DMS 273 treated with DMSO at 0.1 percent for 48 hours (cell line): ENCODE data around the gene NOLC1.
"Not testable (repeated sequence)": the region's sequence is repeated elsewhere in the genome, so short reads cannot be mapped to it uniquely, and the experiment has no call there.

ENCODE experiments used
- DNase-seq: peaks from one replicate; lab custom pipeline; 2025; lab: John Stamatoyannopoulos, UW

The NOLC1 gene

DNA sequence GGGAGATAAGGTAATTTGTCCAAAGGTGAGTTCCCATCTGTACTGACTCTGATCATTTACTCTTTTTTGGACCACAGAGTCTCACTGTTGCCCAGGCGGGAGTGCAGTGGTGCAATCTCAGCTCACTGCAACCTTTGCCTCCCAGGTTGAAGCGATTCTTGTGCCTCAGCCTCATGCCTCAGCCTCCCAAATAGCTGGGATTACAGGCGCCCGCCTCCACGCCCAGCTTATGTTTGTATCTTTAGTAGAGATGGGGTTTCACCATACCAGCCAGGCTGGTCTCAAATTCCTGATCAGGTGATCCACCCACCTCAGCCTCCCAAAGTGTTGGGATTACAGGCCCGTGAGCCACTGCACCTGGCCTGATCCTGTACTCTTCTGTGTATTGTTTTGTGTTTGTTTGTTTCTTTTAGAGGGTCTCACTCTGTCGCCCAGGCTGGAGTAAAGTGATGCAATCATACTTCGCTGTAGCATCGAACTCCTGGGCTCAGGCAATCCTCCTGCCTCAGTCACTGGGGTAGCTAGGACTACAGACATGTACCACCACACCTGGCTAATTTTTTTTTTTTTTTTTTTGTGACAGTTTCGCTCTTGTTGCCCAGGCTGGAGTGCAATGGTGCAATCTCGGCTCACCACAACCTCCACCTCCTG lies 2.4 kb downstream of the NOLC1 start:
- no peak for DNase-seq

DNA sequence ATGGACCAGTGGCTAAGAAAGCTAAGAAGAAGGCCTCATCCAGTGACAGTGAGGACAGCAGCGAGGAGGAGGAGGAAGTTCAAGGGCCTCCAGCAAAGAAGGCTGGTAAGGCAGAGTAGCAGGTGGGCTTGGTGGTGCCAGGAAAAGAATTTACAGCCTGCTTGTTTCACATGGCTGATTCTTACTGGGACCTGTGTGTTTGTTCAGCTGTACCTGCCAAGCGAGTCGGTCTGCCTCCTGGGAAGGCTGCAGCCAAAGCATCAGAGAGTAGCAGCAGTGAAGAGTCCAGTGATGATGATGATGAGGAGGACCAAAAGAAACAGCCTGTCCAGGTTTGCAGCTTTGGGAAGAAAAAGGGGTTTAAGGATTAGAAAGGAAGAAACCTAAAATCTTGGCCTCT lies 5.0 kb downstream of the NOLC1 start:
- no peak for DNase-seq

DNA sequence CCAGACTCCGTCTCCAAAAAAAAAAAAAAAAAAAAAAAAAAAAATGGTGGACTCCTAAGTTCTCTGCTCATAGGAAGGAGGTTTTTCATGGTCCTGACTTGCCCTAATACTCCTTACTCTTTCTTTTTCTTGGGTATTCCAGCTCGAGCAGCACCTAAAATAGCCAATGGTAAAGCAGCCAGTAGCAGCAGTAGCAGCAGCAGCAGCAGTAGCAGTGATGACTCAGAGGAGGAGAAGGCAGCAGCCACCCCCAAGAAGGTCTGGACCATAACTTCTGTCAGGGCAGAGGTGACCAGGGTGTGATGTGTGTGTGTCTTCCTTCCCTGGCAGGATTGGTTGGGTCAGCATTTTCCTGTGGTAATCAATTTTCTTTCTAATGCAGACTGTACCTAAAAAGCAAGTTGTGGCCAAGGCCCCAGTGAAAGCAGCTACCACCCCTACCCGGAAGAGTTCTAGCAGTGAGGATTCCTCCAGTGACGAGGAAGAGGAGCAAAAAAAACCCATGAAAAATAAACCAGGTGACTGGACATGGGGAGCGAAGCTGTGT lies 6.9 kb downstream of the NOLC1 start:
- no peak for DNase-seq

DNA sequence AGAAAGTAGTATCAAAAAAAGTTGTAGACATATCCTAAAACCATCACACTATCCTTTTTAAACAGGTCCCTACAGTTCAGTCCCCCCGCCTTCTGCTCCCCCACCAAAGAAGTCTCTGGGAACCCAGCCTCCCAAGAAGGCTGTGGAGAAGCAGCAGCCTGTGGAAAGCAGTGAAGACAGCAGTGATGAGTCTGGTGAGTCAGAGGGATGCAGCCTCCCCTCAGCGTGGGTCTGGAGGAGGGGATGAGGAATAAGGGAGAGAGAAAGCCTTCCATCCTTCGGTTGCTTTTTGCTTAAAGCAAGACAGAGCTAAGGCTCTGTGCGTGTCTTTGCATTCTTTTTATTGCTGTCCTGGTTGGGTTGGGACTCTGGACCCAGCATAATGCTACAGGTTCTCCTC lies 7.6 kb downstream of the NOLC1 start:
- no peak for DNase-seq

DNA sequence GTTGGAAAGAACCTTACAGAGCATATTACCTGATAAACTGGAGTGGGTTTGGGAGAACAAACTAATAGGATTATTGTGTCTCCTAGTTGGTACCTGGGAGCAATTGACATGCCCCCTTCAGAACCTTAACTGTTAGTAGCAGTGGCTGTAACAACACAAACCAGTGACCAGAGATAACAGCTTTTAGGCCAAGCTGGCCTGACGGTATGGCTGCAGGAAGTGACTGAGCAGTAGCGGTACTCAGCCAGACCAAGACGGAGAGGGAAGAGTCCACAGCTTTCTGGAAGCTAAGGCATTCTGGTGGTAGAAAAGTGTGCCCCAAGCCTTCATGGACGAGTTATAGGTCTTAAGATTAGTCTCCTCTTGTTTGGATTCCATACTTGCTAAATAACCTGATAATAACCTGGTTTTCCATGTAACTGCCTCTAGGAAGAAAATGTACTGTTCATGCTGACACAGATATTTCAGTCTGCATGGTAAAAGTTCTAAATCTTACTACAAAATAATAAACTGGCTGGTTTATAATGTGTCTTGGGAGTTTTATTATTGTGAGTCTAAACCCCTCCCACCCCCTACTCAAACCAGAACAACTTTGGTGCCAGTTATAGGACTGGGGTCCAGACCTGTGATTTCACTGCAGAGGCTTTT lies 11.3 kb downstream of the NOLC1 start:
- DNase-seq: no peak

DNA sequence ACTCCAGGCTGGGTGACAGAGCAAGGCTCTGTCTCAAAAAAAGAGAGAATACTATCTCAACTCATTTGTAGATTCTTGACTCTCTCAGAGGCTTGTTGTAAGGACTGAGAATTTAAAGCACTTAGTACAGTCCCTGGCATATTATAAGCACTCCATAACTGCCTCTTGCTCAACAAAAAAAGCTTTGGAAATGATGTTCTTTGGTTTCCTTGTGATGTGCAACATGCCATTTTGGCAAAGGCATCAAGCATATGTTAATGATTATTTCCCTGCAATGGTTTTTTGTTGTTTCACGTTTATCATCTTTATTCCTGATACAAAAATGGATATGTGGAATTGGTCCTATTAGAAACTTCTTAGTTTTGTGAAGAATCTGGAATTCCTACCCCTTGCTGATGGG lies 15.7 kb downstream of the NOLC1 start:
- no peak for DNase-seq

DNA sequence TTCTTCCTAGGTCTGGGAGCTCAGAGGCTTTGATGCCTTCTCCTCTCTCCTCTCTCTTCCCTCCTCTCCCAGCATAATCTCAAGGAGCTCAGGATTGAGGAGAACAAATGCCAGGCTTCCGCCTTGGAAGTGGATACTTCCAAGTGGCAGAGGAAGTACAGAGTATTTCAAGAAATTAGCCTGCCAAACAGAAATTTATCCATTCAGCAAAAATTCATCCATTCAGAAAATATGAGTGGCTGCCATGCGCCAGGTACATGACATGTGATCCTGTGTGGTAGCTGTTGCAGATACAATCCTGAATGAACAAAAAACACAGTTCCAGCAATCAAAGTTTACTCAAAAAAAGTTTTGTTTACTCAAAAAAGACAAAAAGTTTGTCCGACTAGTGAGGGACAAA lies 18.4 kb downstream of the NOLC1 start:
- no peak for DNase-seq

DNA sequence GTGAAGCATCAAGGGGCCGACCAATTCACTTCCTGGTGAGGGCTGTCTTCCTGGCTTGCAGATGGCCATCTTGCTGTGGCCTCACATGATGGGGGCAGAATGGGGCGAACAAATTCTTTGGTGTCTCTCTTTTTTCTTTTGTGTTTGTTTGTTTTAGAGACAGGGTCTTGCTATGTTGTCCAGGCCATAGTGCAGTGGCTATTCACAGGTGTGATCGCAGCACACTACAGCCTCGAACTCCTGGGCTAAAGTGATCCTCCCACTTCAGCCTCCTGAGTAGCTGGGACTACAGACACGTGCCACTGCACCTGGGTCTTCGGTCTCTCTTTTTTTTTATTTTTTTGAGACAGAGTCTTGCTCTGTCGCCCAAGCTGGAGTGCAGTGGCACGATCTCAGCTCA lies 20.1 kb downstream of the NOLC1 start:
- DNase-seq: no peak

DNA sequence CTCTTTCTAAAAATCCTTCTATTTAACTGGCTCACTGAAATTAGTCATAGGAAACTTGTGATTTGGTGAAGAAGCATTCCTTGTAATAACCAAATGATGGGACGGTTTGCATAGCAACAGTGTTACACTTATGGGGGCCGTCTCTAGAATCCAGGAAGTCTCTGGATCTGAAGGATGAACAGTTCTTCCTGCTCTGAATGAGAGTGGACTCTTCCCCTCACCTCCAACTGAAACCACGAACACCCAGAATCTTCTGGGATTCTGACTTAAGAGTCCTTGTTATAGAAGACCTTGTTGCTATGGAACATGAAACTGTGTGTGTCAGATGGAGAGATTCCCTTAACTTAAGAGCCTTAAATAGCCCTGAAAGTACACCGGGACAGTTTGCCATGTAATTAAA lies 23.2 kb downstream of the NOLC1 start:
- no peak for DNase-seq

DNA sequence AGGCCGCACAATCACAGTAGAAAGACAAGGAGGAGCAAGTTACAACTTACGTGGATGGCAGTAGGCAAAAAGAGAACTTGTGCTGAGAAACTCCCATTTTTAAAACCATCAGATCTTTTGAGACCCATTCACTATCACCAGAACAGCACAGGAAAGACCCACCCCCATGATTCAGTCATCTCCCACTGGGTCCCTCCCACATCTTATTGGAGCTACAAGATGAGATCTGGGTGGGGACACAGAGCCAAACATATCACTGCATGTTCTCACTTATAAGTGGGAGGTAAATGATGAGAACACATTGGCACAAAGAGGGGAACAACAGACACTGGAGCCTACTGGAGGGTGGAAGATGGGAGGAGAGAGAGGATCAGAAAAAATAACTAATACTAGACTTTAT lies 32.4 kb downstream of the NOLC1 start:
- no peak for DNase-seq

DNA sequence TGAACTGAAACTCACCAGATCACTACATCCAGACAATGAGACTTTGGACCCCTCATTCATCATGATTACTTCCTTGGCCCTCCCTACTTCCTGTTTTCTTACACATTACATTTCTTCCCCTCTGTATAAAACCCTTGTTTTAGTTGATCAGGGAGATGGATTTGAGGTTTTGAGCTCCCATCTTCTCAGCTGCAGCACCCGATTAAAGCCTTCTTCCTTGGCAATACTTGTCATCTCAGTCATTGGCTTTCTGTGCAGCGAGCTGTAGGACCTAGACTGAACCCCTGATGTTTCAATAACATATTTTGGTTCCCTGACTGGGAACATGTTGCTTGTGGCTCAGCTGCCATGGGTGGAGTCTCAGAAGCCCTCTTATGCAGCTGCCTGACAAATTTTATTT lies 33.1 kb downstream of the NOLC1 start:
- no peak for DNase-seq

DNA sequence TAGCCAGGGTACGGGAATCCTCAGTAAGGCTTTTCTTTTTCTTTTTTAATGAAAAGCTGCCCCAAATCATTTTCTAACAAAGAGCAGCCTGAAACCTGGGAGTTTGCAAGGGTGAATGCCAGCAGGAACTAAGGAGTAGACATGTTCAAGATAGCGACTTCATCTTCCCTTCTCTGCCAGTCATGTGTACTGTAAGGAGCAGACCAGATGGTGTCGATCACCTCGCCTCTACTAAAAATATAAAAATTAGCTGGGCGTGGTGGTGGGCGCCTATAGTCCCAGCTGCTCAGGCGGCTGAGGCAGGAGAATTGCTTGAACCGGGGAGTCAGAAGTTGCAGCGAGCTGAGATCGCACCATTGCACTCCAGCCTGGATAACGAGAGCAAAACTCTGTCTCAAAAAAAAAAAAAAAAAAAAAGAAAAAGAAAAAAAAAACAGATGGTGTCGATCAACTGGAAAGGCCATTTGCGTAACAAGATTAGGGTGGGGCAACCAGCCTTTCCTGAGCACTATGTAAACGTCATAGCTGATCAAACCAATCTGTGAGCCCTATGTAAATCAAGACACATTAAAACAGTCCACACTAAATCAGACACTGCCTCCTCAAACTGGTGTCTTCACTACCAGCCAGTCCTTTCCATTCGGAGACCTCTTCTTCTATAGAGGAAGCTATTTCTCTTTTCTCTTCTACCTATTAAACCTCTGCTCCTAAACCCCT lies 33.8 kb downstream of the NOLC1 start:
- no peak for DNase-seq

DNA sequence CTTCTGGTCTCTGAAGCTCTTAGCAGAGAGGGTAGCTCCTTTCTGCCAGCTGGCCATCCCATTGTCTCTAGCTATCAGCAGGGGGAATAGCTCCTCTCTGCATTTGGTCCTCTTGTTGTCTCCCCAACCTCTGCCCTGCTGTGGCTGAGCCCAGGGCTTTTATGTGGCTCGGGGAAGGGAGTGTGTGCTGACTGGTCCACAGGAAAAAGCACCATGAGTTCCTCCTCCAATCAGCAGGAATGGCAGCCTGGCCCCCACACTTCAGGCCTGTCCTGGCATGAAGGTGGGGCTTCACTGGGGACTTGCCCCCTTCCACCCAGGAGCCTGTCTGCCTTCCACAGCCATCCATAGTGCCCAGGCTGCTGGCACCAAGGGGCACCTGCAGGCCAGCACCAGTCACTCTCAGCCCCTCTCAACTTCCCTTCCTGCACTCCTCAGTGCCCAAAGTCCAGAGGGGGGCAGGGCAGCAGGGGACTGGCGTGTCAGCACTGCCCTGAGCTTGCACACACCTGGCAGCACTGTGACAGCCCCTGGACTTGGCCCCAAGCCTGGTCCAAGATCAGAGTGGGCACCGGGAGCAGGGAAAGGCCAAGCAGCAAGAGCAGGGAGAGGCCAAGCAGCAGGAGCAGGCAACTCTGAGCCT lies 36.2 kb downstream of the NOLC1 start:
- DNase-seq: no peak

DNA sequence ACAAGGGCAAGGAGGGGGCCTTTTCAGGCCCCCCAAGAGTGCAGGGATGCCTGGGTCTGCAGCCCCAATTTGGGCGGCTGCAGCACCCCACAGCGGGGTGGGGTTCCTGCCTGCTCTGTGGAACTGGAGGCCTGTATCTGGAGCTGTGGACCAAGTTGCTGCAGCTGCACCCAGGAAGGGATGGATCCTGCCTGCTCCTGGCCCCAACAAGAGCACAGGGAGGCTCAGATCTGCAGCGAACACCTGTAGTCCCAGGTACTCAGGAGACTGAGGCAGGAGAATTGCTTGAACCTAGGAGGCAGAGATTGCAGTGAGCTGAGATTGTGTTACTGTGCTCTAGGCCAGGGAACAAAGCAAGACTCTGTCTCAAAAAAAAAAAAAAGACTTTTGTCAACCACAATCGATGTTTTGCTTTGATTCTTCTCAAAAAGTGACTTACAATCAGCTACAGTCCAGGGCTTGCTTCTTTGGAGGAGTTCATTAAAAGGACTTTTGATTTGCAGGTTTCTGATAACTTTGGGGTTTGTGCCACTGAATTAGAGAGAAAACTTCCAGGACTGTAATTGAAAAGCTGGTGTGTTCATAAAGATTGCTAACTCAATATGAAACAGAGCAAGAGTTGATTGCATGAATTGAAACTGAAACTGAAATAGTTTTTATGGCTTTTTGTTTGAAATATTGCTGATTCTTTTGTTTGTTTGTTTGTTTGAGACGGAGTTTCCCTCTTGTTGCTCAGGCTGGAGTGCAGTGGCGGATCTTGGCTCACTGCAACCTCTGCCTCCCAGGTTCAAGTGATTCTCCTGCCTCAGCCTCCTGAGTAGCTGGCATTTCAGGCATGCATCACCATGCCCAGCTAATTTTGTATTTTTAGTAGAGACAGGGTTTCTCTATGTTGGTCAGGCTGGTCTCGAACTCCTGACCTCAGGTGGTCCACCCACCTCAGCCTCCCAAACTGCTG lies 37.0 kb downstream of the NOLC1 start:
- DNase-seq: not testable (repeated sequence)

DNA sequence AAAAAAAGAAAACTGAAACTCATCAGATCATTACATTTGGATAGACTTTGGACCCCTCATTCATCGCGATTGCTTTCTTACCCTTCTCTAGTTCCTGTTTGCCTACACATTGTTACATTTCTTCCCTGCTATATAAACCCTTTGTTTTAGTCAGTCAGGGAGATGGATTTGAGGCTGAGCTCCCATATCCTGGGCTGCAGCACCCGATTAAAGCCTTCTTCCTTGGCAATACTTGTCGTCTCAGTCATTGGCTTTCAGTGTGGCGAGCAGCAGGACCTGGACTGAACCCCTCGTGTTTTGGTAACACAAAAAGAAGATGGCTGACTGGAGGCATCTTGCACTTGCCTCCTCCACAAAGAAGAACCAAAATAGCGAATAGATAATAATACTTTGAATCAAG lies 39.8 kb downstream of the NOLC1 start:
- DNase-seq: no peak

DNA sequence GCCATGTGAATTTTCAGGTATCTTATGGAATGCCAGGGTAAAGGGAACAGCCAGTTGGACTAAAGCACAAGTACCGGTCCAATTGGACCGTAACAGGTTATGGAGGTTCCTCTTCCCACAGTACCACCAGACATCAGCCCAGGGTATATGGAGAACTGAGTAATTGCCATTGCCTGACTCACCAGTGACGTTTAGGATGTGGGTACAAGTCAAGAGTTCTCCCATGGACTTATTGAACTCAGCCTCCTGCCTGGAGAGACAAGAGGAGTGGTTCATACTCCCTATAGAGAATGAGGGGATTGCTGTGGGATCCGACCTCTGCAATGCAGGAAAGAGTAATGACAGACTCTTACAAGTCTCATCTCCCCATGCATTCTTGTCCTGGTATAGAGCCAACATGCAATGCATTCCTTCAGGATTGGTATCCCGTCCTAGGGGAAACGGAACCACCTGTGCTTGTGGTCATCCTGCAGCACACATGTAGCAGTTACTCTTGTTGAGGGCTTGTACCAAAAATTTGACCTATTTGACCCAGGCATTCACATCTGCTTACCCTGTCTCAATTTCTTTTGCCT lies 43.2 kb downstream of the NOLC1 start:
- no peak for DNase-seq

DNA sequence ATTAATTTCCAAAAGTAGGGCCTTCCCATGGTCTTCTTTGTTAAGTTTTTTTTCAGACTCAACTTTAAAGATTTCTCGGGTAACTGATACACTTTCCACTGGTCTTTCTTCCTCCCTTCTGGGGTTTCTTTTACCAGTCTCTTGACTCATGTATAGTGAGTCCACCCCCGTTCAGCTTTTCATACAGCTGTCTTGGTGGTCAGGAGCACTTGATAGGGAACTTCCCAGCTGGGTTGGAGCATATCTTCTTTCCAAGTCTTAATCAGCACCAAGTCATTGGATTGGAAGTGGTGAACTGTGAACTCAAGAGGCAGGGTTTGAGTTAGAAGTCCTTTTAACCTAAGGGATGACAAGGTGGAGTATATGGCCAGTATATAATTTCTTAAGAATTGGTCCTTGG lies 44.7 kb downstream of the NOLC1 start:
- DNase-seq: no peak

DNA sequence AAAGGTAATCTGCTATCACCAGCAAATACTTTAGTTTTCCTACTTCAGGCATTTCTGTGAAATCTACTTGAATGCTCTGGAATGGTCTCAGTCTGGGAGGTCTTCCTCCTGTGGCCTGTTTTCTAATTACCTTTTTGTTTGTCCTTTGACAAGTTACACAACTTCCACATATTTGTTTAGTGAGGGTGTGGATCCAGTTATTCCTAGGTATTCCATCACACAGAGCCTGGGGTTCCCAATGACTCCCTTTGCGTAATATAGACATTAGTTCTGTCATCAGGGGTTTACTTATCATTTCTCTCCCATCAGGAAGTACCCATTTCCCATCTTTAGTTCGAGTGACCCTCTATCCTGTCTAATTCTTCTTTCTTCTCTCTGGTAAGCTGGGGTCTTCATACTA lies 45.8 kb downstream of the NOLC1 start:
- no peak for DNase-seq

DNA sequence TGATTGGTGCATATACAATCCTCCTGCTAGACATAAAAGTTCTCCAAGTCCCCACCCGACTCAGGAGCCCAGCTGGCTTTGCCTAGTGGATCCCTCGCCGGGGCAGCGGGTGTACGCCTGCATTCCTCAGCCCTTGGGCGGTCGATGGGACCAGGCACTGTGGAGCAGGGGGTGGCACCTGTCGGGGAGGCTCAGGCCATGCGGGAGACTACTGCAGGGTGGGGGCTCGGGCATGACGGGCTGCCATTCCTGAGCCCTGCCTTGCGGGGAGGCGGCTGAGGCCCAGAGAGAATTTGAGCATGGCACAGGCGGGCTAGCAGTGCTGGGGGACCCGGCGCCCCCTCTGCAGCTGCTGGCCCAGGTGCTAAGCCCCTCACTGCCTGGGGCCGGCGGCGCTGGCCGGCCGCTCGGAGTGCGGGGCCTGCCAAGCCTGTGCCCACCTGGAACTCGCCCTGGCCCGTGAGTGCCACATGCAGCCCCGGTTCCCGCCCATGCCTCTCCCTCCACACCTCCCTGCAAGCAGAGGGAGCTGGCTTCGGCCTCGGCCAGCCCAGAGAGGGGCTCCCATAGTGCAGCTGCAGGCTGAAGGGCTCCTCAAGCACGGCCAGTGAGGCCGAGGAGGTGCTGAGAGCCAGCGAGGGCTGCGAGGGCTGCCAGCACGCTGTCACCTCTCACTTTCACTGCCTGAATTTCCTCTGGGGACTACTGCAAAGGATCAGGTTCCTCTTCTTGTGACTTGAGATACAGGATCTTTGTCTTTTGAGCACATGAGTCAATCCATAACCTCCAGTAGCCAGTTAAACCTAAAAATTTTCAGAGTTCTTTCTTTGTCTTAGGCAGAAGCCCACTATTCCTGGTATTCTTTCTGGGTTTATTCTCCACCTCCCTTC lies 48.8 kb downstream of the NOLC1 start:
- no peak for DNase-seq

DNA sequence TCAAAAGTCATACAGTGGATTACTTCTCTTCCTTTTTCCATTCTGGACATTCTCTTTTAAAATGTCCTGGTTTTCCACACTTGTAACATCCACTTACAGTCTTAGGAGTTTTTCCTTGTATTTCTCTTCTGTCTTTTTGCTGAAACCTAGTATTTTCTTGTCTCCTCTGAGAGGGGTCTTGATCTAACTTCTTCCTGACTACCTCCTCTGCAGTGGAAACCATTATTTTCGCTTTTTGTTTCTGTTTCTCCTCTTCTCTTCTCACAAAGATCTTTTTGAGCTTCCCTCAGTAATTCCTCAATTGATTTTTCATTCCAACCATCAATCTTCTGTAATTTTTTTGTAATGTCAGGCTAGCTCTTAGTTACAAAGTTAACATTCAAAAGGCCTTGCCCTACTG lies 50.2 kb downstream of the NOLC1 start:
- DNase-seq: no peak
